ENCODE results near the gene VTI1A. TPM values are rescaled to one million over a fixed set of nuclear protein-coding genes. Genes with fewer than 3 reads are reported as not detected.

Gene VTI1A
- total and polyA plus RNA-seq, 2 experiments from 2014 or later, result 26.8 to 31.0 TPM

GRCh38 chr10:112672706-112673105, 225.7 kb downstream of the VTI1A start (continued):
- TF ChIP-seq ZNF462 (CRISPR knock-in tag; IDR thresholded peaks at IDR 0.05) (no peak), CTCF (conservative IDR thresholded peaks at IDR 0.05; ENCODE audit: low read depth in 2 of 2) (no peak), REST (IDR thresholded peaks at IDR 0.05; ENCODE audit: unreplicated experiment) (no peak)
